ENCODE results near the gene CSH2.

The CSH2 gene

GRCh38 chr17:63854709-63855108 is 18.8 kb downstream of the CSH2 start:
- no peak for DNase-seq

GRCh38 chr17:63853260-63853659 is 20.2 kb downstream of the CSH2 start:
- DNase-seq, result no peak

- no peak for DNase-seq
These were observed 23.1 kb downstream of the CSH2 start for GRCh38 chr17:63850401-63850800.

- peak; percentile 89 for DNase-seq
These were observed 24.4 kb downstream of the CSH2 start for GRCh38 chr17:63848834-63849689.

GRCh38 chr17:63847525-63848249 is 25.8 kb downstream of the CSH2 start:
- no peak for DNase-seq

- DNase-seq, result no peak
These were observed 28.0 kb downstream of the CSH2 start for GRCh38 chr17:63845509-63845908.

- no peak for DNase-seq
These were observed 29.4 kb downstream of the CSH2 start for GRCh38 chr17:63843910-63844677.

GRCh38 chr17:63843387-63843888 is 30.0 kb downstream of the CSH2 start:
- DNase-seq, result peak; percentile 16

GRCh38 chr17:63842540-63843386 is 30.7 kb downstream of the CSH2 start, which contains the start of gene SMARCD2:
Gene SMARCD2, minus strand, starts transcription at chr17:63842685. Its CDS starts 11 bp downstream, at chr17:63842674.
- peak; percentile 97 for DNase-seq

- DNase-seq, result peak; percentile 20
These were observed 31.3 kb downstream of the CSH2 start for GRCh38 chr17:63842173-63842539.

- DNase-seq, result no peak
These were observed 31.9 kb downstream of the CSH2 start for GRCh38 chr17:63841350-63842172.

GRCh38 chr17:63840591-63841349 is 32.7 kb downstream of the CSH2 start:
- DNase-seq, result no peak

- DNase-seq, result no peak
These were observed 34.8 kb downstream of the CSH2 start for GRCh38 chr17:63838631-63839171.

- DNase-seq, result no peak
These were observed 35.4 kb downstream of the CSH2 start for GRCh38 chr17:63837962-63838600.

- no peak for DNase-seq
These were observed 36.0 kb downstream of the CSH2 start for GRCh38 chr17:63837480-63837879.

GRCh38 chr17:63836811-63837210 is 36.7 kb downstream of the CSH2 start:
- DNase-seq, result no peak

GRCh38 chr17:63835167-63835720 is 38.2 kb downstream of the CSH2 start:
- no peak for DNase-seq

GRCh38 chr17:63834431-63835166 is 38.9 kb downstream of the CSH2 start:
- DNase-seq, result peak; percentile 35
